ENCODE data around the gene KCNQ5.

KCNQ5 gene

GRCh38 chr6:73049971-73050594 lies 428.2 kb downstream of the KCNQ5 start:
- no peak for DNase-seq (ENCODE audit: low spot score)
- TF ChIP-seq CTCF (IDR thresholded peaks at IDR 0.05; ENCODE audit: extremely low read depth, missing control alignments) = no peak

GRCh38 chr6:73050706-73051105 lies 428.8 kb downstream of the KCNQ5 start:
- DNase-seq (ENCODE audit: low spot score) = no peak
- TF ChIP-seq CTCF (IDR thresholded peaks at IDR 0.05; ENCODE audit: extremely low read depth, missing control alignments) = no peak

GRCh38 chr6:73051147-73051546 lies 429.3 kb downstream of the KCNQ5 start:
- DNase-seq (ENCODE audit: low spot score) = no peak
- no peak for TF ChIP-seq CTCF (IDR thresholded peaks at IDR 0.05; ENCODE audit: extremely low read depth, missing control alignments)

- DNase-seq (ENCODE audit: low spot score) = no peak
- TF ChIP-seq CTCF (IDR thresholded peaks at IDR 0.05; ENCODE audit: extremely low read depth, missing control alignments) = no peak
Observed at GRCh38 chr6:73054958-73055357, 433.1 kb downstream of the KCNQ5 start.

- DNase-seq (ENCODE audit: low spot score) = no peak
- no peak for TF ChIP-seq CTCF (IDR thresholded peaks at IDR 0.05; ENCODE audit: extremely low read depth, missing control alignments)
Observed at GRCh38 chr6:73058736-73059135, 436.9 kb downstream of the KCNQ5 start.

GRCh38 chr6:73062130-73062529 lies 440.3 kb downstream of the KCNQ5 start:
- TF ChIP-seq CTCF (IDR thresholded peaks at IDR 0.05; ENCODE audit: extremely low read depth, missing control alignments) = no peak
- DNase-seq (ENCODE audit: low spot score) = no peak

GRCh38 chr6:73062837-73063236 lies 441.0 kb downstream of the KCNQ5 start:
- DNase-seq (ENCODE audit: low spot score) = no peak

More at GRCh38 chr6:73062837-73063236, 441.0 kb downstream of the KCNQ5 start:
- no peak for TF ChIP-seq CTCF (IDR thresholded peaks at IDR 0.05; ENCODE audit: extremely low read depth, missing control alignments)
